Measurements from ENCODE around the gene MED22.

The MED22 gene

GRCh38 chr9:133355881-133356357 is 8.0 kb upstream of the MED22 start:
- peak; percentile 35 for DNase-seq (ENCODE audit: low read depth, low spot score)

- DNase-seq (ENCODE audit: low read depth, low spot score), result peak; percentile 19
These were observed 6.8 kb upstream of the MED22 start for GRCh38 chr9:133354766-133355165.

GRCh38 chr9:133353548-133353947 is 5.6 kb upstream of the MED22 start:
- DNase-seq (ENCODE audit: low read depth, low spot score), result no peak

- no peak for DNase-seq (ENCODE audit: low read depth, low spot score)
These were observed 4.9 kb upstream of the MED22 start for GRCh38 chr9:133352635-133353340.

- DNase-seq (ENCODE audit: low read depth, low spot score), result peak; percentile 87
These were observed 4.1 kb upstream of the MED22 start for GRCh38 chr9:133351908-133352634.

- no peak for DNase-seq (ENCODE audit: low read depth, low spot score)
These were observed 3.6 kb upstream of the MED22 start for GRCh38 chr9:133351526-133351907.

GRCh38 chr9:133349965-133350616 is 2.2 kb upstream of the MED22 start:
- no peak for DNase-seq (ENCODE audit: low read depth, low spot score)

- DNase-seq (ENCODE audit: low read depth, low spot score), result no peak
These were observed 1.0 kb upstream of the MED22 start for GRCh38 chr9:133348718-133349573.

- DNase-seq (ENCODE audit: low read depth, low spot score), result peak; percentile 51
These were observed 381 bp downstream of the MED22 start for GRCh38 chr9:133347515-133347984.

- DNase-seq (ENCODE audit: low read depth, low spot score), result no peak
These were observed 1.7 kb downstream of the MED22 start for GRCh38 chr9:133346021-133346785.

GRCh38 chr9:133345596-133345995 is 2.3 kb downstream of the MED22 start:
- DNase-seq (ENCODE audit: low read depth, low spot score), result no peak

GRCh38 chr9:133344979-133345378 is 3.0 kb downstream of the MED22 start:
- DNase-seq (ENCODE audit: low read depth, low spot score), result no peak

GRCh38 chr9:133344071-133344470 is 3.9 kb downstream of the MED22 start:
- no peak for DNase-seq (ENCODE audit: low read depth, low spot score)

- peak; percentile 46 for DNase-seq (ENCODE audit: low read depth, low spot score)
These were observed 5.4 kb downstream of the MED22 start for GRCh38 chr9:133342570-133342969.

- DNase-seq (ENCODE audit: low read depth, low spot score), result peak; percentile 76
These were observed 5.9 kb downstream of the MED22 start for GRCh38 chr9:133342069-133342406.

- no peak for DNase-seq (ENCODE audit: low read depth, low spot score)
These were observed 6.4 kb downstream of the MED22 start for GRCh38 chr9:133341369-133342068.

GRCh38 chr9:133340916-133341315 is 7.0 kb downstream of the MED22 start:
- DNase-seq (ENCODE audit: low read depth, low spot score), result no peak

- DNase-seq (ENCODE audit: low read depth, low spot score), result no peak
These were observed 7.7 kb downstream of the MED22 start for GRCh38 chr9:133340256-133340655.

GRCh38 chr9:133339641-133340040 is 8.3 kb downstream of the MED22 start:
- no peak for DNase-seq (ENCODE audit: low read depth, low spot score)

Measured in ELF-1 (cell line).